HG03108 (cell line): ENCODE results near the gene LDLRAD4.
A peak's percentile ranks its signal among the peaks of the same experiment; 100 is the strongest.

ENCODE experiments used
- ATAC-seq: cut with Tn5 transposase; IDR thresholded peaks from one replicate; pipeline ENCODE4 v1.9.1; 2021; ENCODE audit warnings: moderate library complexity; ENCODE audit not compliant: unreplicated experiment

The LDLRAD4 gene

GRCh38 chr18:13577091-13577697, 358.6 kb downstream of the LDLRAD4 start:
- peak; percentile 77 for ATAC-seq

- ATAC-seq, result no peak
Measured at GRCh38 chr18:13577781-13578180, 359.2 kb downstream of the LDLRAD4 start.

- no peak for ATAC-seq
Measured at GRCh38 chr18:13578400-13578799, 359.8 kb downstream of the LDLRAD4 start.

- no peak for ATAC-seq
Measured at GRCh38 chr18:13579874-13580273, 361.3 kb downstream of the LDLRAD4 start.

GRCh38 chr18:13580351-13580750, 361.8 kb downstream of the LDLRAD4 start:
- ATAC-seq, result no peak

- ATAC-seq, result no peak
Measured at GRCh38 chr18:13580991-13581390, 362.4 kb downstream of the LDLRAD4 start.

- no peak for ATAC-seq
Measured at GRCh38 chr18:13581496-13582177, 363.1 kb downstream of the LDLRAD4 start.

GRCh38 chr18:13582178-13582670, 363.7 kb downstream of the LDLRAD4 start:
- ATAC-seq, result no peak

- ATAC-seq, result no peak
Measured at GRCh38 chr18:13583576-13584550, 365.3 kb downstream of the LDLRAD4 start.

GRCh38 chr18:13584825-13585224, 366.3 kb downstream of the LDLRAD4 start:
- ATAC-seq, result no peak

GRCh38 chr18:13585379-13586153, 367.0 kb downstream of the LDLRAD4 start:
- no peak for ATAC-seq

GRCh38 chr18:13587001-13587400, 368.4 kb downstream of the LDLRAD4 start:
- no peak for ATAC-seq

GRCh38 chr18:13587477-13587876, 368.9 kb downstream of the LDLRAD4 start:
- ATAC-seq, result no peak

- ATAC-seq, result no peak
Measured at GRCh38 chr18:13587937-13588336, 369.4 kb downstream of the LDLRAD4 start.

GRCh38 chr18:13589316-13589715, 370.8 kb downstream of the LDLRAD4 start:
- ATAC-seq, result no peak

- no peak for ATAC-seq
Measured at GRCh38 chr18:13589943-13590342, 371.4 kb downstream of the LDLRAD4 start.

GRCh38 chr18:13592246-13592645, 373.7 kb downstream of the LDLRAD4 start:
- no peak for ATAC-seq

- ATAC-seq, result no peak
Measured at GRCh38 chr18:13594551-13594950, 376.0 kb downstream of the LDLRAD4 start.

GRCh38 chr18:13597068-13597467, 378.5 kb downstream of the LDLRAD4 start:
- ATAC-seq, result no peak

GRCh38 chr18:13598591-13598990, 380.0 kb downstream of the LDLRAD4 start:
- no peak for ATAC-seq

GRCh38 chr18:13599031-13599430, 380.5 kb downstream of the LDLRAD4 start:
- ATAC-seq, result no peak
